ENCODE results near the gene FRAS1.

GRCh38 chr4:78167510-78167909, 110.4 kb downstream of the FRAS1 start:
- TF ChIP-seq CTCF (IDR thresholded peaks at IDR 0.05) (no peak), POLR2A (IDR thresholded peaks at IDR 0.05) (no peak)

All from breast epithelium (tissue), 3 donors.